GM19240 (cell line): ENCODE measurements around the gene SESTD1.
A peak's percentile ranks its signal among the peaks of the same experiment; 100 is the strongest.
"Not testable (repeated sequence)": the region's sequence is repeated elsewhere in the genome, so short reads cannot be mapped to it uniquely, and the experiment has no call there.

ENCODE experiments used
- DNase-seq: peaks from one replicate; pipeline ENCODE4 v3.0.0; 2011; ENCODE audit warnings: low spot score; ENCODE audit not compliant: insufficient read length

Gene SESTD1

DNA sequence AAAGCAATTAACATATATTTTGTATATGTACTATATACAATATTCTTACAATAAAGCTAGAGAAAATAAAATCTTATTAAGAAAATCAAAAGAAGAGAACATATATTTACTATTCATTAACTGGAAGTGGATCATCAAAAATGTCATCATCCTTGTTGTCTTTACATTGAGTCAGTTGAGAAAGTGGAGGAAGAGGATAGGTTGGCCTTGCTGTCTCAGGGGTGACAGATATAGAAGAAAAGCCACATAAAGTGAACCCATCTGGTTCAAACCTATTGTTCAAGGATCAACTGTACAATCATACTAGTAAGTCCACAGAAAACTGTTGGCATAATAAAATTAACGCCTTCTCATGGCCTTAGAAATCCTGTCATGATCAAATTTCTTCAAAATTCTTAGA, 26.6 kb downstream of the SESTD1 start:
- no peak for DNase-seq

DNA sequence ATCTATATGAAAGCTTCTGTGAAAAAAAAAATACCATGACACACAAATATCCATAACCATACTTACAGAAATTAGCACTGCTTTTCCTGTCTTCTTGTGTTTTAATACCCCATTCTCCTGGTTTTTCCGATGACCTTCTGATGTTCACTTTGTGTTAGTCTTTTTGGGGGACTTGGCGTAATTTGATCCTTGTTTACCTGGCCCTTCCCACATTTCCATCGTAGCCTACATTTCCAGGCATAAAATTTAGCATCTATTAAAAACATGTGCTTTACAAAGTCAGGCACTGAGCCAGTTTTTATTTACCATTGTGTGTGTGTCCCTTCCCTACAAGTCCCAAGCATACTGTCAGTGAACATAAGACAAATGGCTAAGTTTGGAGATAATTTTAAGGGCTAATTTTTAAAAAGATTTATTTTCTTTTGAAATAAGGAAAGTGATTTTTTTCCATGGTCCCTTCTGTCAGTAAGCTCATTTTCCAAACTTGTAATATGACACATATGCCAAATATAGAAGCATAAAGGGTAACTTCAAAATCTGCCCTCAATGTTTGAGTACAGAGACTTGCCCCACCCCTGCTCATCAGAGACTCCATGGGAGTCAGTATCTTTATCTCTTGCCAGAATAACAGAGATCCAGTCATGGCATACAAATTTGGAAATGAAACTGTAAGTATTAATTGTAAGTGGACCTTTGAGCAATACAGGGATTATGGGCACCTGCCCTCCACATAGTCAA, 27.3 kb downstream of the SESTD1 start:
- no peak for DNase-seq

DNA sequence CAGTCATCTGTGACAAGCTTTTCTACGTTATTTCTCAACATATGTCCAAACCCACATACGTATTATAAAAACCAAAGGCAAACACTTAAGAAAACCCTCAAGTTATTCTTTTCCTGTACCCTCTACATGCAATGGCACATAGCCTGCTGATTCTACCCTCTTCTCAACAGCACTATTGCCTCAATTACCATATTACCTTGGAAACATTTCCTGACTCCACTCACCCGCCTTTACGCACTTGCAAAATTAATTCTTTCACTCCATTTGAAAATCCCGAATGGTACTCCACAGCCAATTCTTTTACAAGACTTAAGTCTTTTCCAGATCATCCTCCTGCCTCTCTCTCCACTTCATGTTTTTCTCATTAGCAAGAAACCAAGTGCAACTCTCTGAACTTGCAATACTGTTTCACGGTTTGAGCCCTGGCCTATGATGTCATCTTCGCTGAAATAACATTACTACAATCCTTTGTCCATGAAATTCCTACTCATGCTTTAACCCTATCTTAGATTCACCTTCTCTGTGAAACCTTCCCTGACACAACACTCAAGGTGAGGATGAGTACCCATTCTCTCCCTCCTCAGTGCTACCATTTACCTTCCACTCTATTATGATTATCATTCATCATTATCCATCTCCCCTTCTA, 29.0 kb downstream of the SESTD1 start:
- DNase-seq, result no peak

DNA sequence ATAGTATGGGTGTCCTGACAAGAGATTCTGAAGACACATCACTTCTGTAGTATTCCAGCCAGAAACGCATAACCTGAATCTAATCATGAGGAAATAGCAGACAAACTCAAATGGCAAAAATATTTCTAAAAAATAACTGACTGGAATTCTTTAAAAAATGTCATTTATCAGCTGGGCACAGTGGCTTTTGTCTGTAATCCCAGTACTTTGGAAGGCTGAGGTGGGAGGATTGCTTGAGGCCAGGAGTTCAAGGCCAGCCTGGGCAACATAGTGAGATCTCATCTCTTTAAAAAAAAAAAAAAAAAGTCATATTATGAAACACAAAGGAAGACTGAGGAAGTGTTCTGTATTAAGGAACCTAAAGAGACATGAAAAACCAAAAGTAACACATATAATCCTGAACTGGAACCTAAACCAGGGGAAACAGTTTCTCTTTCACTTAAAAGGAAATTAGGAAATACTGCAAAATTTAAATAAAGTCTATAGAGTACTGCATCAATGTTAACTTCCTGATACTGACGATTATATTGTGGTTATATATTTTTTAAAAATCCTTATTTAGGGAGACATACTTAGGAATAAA, 29.9 kb downstream of the SESTD1 start:
- no peak for DNase-seq

DNA sequence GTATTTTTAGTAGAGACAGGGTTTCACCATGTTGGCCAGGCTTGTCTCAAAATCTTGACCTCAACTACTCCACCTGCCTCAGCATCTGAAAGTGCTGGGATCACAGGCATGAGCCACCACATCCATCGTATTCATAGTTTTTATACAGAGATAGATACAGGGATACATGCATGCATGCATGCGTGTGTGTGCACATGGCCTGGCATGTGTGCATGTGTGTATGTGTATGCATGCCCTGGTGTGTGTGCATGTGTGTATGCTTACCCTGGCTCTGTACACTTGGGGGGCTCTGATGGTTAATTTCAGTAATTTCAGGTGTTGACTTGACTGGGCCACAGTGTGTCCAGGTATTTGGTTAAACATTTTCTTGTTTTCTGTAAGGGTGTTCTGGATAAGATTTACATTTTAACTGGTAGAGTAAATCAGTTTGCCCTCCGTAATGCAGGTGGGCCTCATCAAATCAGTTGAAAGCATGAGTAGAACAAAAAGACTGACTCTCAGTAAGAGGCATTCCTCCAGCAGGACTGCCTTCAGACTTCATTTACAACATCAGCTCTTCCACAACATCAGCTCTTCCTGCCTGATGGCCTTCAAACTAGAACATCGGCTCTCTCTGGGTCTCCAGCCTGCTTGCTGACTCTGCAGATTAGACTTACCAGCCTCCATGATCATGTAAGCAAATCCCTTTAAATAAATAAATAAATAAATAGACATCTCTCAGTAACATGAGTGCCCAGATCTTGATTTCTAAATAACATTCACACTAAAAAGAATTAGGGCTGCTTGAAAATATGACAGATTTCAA, 30.8 kb downstream of the SESTD1 start:
- no peak for DNase-seq

DNA sequence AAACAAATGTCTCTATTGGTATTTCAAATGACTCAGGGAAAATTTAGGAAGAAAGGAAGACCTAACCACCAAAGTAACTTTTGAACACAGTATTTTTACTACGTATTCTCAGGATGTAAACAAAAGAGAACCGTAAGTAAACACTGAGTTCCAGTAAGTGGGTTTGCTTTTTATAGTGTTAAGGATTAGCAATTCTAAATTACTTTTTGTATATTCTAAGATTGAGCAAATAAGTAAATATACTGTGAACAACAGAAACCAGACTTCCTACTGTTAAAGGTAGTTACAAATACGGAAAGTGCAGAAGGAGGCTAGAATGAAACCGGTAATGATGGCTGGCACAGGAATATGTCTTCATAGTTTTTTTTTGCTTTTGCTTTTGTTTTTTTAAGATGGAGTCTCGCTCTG, 31.5 kb downstream of the SESTD1 start:
- DNase-seq, result no peak

DNA sequence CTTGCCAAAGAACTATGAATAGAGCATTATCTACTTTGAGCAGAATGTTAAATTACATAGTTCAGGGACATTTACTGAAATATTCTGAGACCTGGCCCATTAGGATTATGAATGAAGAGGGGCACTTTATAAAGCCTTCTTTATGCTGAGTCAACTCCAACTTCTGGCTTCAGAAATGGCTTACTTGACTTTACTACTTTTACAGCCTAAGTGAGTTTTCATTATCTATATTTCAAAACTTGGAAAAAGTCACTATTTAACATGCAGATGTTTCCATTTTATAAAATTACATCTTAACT, 37.7 kb downstream of the SESTD1 start:
- no peak for DNase-seq

DNA sequence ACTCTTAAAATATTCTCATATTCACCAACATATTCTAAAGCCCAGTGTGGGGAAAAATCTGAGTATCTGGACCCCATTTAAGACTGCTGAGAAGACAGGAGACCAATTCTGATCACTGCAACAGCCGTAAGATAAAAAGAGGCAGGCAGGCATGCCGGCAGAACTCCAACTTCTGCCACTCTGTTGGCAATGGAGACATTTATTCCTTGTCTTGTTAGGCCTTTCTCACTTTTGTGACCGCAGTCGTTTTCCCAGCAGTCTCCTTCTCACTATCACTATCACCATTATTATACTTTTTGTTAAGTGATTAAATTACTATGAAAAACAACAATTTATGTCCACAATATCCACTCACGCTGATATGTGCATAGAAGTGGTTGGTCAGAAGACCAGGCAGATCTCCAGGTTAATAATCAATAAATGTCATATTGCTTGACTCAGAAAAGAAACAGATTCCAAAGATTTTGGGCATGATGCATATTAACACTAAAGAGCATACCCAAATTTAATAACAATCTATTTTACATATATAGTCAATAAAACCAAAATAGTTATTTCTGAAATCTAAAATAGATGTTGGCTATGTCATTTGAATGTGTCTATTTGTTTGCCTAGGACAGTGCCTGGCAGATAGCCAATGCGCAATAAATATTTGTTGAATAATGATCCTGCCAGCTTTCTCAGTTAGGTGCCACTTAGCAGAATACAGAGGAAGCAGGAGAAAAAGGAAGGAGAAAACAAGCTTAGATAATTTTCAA, 38.2 kb downstream of the SESTD1 start:
- DNase-seq, result no peak

DNA sequence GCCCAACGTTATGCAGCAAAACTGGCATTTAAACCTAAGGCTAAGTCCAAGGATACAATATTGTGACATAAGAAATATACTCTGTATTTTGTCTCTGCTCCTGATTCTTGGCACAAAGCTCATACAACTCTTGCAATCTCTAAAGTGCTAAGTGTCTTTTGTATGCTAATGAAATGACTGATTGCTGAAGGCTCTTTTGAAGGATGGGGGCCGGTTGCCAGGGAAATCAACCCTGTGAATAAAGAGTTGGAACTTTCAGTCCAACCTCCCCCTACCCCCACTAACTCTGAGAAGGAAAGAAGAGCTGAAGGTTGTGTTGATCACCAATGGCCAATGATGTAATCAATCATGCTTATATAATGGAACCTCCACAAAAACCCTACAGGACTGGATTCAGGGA, 40.3 kb downstream of the SESTD1 start:
- no peak for DNase-seq

DNA sequence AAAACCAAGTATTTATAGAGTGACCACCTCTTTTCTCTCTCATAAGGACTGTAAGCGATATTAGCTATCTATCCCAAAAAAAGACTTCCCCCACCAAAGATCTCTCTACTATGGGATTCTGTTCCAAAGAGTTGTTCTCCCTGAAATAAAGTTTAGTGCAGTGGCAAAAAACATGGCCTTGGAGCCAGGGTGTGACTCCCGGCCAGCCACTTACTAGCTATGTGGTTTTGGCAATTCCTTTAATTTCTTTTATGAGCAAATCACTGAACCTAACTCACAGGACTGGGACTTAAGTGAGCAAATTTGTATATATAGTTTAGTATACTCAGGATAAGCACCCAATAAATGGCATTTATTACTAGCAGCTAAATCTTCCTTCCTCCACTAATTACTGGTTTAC, 42.6 kb downstream of the SESTD1 start:
- DNase-seq, result no peak

DNA sequence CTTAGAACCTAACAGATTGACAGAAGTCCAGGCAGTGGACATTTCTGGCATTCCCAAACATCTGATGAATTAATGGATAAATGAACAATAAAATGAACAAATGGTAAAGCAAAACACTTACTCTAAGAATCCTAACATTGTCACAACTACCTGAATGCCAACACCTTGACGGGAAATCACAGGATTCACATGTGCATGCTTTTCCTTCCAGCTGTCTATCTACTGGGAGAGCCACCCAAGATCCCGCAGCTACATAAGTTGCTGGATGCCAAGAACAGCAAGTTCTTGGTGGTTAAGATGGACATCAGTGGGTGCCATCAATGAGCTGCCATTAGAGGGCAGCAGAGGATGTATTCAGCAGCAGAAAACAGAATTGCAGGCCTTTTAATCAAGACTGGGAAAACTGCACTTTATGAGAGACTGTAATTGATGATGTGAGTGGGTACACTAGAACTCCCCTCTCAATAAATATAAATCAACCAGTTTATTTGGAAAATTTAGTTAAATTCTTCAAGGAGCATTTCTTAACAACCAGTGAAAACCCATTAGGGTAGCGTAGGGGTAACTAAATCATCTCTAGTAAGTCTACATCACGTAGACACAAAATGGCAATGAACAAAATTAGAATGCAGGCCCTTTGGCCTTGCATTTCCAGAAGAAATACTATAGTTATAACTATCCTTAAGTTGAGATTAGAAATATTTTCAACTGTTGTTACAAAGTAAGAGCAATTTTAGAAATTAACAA, 45.6 kb downstream of the SESTD1 start:
- peak; percentile 10 for DNase-seq

DNA sequence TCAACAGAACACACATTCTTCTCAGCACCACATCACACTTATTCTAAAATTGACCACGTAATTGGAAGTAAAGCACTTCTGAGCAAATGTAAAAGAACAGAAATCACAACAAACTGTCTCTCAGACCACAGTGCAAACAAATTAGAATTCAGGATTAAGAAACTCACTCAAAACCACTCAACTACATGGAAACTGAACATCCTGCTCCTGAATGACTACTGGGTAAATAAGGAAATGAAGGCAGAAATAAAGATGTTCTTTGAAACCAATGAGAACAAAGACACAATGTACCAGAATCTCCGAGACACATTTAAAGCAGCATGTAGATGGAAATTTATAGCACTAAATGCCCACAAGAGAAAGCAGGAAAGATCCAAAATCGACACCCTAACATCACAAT, 50.0 kb downstream of the SESTD1 start:
- not testable (repeated sequence) for DNase-seq

DNA sequence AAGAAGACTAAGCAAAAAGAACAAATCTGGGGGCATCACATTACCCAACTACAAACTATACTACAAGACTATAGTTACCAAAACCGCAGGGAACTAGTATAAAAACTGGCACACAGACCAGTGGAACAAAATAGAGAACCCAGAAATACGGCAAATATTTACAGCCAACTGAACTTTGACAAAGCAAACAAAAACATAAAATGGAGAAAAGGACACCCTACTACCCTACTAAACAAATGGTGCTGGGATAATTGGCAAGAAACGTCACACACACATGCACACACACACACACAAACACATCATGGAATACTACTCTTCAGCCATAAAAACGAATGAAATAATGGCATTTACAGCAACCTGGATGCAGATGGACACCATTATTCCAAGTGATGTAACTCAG, 53.3 kb downstream of the SESTD1 start:
- no peak for DNase-seq

DNA sequence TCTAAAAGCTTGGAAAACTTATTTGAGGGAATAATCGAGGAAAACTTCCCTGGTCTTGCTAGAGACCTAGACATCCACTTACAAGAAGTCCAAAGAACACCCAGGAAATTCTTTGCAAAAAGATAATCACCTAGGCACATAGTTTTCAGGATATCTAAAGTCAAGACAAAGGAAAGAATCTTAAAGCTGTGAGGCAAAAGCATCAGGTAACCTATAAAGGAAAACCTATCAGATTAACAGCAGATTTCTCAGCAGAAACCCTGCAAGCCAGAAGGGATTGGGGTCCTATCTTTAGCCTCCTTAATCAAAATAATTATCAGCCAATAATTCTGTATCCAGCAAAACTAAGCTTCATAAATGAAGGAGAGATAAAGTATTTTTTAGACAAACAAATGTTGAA, 56.4 kb downstream of the SESTD1 start:
- DNase-seq, result not testable (repeated sequence)

DNA sequence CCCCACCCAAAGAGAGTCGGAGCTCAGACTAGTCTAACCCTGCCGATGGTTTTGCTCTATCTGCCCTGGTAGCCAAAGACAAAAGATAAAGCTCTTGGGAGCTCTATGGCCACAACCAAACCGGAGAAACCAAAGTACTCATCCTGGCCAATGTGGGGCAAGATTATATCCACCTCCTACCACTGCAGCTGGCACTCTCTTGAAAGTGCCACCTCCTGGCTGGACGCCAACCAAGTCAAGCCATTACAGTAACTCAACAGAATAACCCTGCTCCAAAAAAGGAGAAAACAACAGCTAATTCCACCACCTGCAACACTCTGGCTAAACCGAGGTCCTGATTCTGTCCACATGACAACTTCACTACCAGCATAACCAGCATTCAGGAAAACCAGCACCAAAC, 57.6 kb downstream of the SESTD1 start:
- no peak for DNase-seq

DNA sequence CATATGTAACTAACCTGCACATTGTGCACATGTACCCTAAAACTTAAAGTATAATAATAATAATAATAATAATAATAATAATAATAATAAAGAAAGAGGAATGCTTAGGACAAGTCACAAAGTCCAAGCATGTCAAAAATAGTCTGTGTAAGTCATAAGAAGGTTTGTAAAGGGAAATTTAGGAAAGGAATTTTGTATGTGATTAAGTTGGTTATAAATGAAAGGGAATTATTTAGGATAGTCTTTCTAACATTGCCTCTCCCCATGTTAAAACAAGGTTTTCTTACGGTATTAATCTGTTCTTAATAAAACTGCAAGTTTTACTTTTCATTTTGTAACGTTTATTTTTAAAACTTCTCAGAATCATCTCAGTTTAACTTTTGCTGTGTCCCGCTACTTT, 62.8 kb downstream of the SESTD1 start:
- no peak for DNase-seq

DNA sequence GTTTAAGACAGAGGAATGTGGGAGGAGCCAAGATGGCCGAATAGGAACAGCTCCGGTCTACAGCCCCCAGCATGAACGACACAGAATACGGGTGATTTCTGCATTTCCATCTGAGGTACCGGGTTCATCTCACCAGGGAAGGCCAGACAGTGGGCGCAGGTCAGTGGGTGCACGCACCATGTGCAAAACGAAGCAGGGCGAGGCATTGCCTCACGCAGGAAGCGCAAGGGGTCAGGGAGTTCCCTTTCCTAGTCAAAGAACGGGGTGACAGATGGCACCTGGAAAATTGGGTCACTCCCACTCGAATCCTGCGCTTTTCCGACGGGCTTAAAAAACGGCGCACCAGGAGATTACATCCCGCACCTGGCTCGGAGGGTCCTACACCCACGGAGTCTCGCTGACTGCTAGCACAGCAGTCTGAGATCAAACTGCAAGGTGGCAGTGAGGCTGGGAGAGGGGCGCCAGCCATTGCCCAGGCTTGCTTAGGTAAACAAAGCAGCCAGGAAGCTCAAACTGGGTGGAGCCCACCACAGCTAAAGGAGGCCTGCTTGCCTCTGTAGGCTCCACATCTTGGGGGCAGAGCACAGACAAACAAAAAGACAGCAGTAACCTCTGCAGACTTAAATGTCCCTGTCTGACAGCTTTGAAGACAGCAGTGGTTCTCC, 68.6 kb downstream of the SESTD1 start:
- not testable (repeated sequence) for DNase-seq

DNA sequence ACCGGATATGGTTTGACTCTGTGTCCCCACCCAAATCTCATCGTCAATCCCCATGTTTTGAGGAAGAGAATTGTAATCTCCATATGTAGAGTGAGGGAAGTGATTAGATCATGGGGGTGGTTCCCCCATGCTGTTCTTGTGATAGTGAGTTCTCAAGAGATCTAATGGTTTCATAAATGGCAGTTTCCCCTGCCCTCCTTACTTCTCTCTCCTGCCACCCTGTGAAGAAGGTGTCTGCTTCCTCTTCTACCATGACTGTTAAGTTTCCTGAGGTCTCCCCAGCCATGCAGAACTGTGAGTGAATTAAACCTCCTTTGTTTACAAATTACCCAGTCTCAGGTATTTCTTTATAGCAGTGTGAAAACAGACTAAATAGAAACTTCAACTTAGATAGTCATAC, 69.5 kb downstream of the SESTD1 start:
- DNase-seq, result no peak

DNA sequence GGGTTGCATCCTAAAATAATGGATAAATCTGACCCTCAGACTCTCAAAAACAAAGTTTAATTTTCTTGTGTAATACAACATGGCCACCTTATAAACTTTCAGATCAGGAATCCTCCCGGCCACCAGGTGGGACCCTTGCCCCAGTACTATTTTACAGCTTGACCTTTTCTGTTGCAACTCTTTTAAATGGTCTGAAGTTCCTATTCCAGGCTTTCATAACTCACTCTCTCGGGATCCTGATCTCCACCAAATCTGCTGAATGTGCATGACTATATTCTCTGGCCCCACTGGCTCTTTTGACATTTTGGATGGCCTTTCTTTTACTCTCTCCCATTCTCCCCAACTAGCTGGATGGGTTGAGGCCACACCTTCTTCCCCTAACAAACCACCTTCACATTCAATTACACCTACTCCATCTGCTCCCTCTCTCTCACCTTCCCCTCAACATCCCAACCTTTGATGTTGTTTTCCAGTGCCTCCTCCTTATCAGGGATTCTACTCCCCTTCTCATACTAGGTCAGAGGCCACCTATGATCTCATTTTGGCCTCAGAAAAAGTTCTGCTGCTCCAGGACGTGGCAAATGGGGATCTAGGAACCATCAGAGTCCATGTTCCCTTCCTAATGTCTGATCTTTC, 70.8 kb downstream of the SESTD1 start:
- DNase-seq, result no peak

DNA sequence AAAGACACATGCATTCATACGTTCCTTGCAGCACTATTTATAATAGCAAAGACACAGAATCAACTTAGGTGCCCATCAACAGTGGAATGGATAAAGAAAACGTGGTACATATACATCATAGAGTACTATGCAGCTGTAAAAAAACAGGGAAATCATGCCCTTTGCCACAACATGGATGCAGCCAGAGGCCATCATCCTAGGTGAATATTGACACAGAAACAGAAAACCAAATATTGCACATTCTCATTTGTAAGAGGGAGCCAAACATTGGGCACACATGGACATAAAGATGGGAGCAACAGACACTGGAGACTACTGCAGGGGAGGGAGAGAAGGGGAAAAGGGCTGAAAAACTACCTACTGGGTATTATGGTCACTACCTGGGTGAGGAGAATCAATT, 73.5 kb downstream of the SESTD1 start:
- DNase-seq, result no peak
